BJ (cell line): ENCODE results near the gene KIAA0825. TPM values are rescaled to one million over a fixed set of nuclear protein-coding genes. Genes with fewer than 3 reads are reported as not detected.
"Not testable (repeated sequence)": the region's sequence is repeated elsewhere in the genome, so short reads cannot be mapped to it uniquely, and the experiment has no call there.

Experiments used
- CTCF ChIA-PET: fragments of 350-600 bp; formaldehyde crosslinking; extraction: SDS; loops from one replicate; lab custom pipeline; 2021; ENCODE audit warnings: antibody characterized with exemption, inconsistent platforms; lab: Yijun Ruan, JAX
- POLR2A ChIA-PET: fragments of 300-600 bp; sonication (Branson Sonifier 250); formaldehyde crosslinking; extraction: SDS; loops from one replicate; lab custom pipeline; 2021; ENCODE audit warnings: antibody characterized with exemption; lab: Charles Lee
- DNase-seq: peaks from one replicate; pipeline ENCODE4 v3.0.0-alpha.2; 2011; ENCODE audit warnings: low read depth
- H3K27me3 ChIP-seq: 2 replicates; pipeline ENCODE4 v1.6.0; 2011; ENCODE audit warnings: low read length; ENCODE audit not compliant: control insufficient read depth, insufficient read depth
- H3K36me3 ChIP-seq: 2 replicates; pipeline ENCODE4 v1.5.1; 2011; ENCODE audit warnings: low read length; ENCODE audit not compliant: control insufficient read depth, insufficient read depth
- H3K4me3 ChIP-seq: 2 replicates; pipeline ENCODE4 v1.5.1; 2011; ENCODE audit warnings: low read depth, mild to moderate bottlenecking, control low read depth, low read length
- CTCF ChIP-seq: IDR thresholded peaks from 2 replicates; pipeline ENCODE4 v1.5.1; 2011; ENCODE audit warnings: low read depth, mild to moderate bottlenecking, control low read depth, inconsistent platforms, low read length, moderate library complexity; ENCODE audit not compliant: insufficient read depth
- polyA plus RNA-seq: library from polyadenylated mRNA; depleted of rRNA; stranded (reverse); fragments of >200 nt; gene quantifications from 2 replicates; pipeline ENCODE4 v1.2.3, GENCODE V29; 2011

The KIAA0825 gene
- polyA plus RNA-seq, 1 experiment: 0.69 TPM

- Histone ChIP-seq H3K36me3 (no peaks in the 10 kb centered on the region), H3K4me3 (no peak overlapping the region), H3K27me3 (no peaks in the 10 kb centered on the region)
- POLR2A ChIA-PET: no interaction called here
- no peak for TF ChIP-seq CTCF
- CTCF ChIA-PET: no interaction called here
- DNase-seq: no peak
These were observed 40.7 kb downstream of the KIAA0825 start for GRCh38 chr5:94577466-94578245.

- Histone ChIP-seq H3K36me3 (no peaks in the 10 kb centered on the region), H3K4me3 (no peak overlapping the region), H3K27me3 (no peaks in the 10 kb centered on the region)
- no peak for TF ChIP-seq CTCF
- ChIA-PET CTCF (no interaction called here), POLR2A (interaction anchor here (0.5 kb wide), 1 partner anchor 20 kb away, joined by 3 read pairs; no protein-coding TSS in a partner anchor)
- DNase-seq: no peak
These were observed 43.2 kb downstream of the KIAA0825 start for GRCh38 chr5:94575196-94575595.

GRCh38 chr5:94573349-94573748 is 45.1 kb downstream of the KIAA0825 start:
- CTCF ChIA-PET, H3K4me3 ChIP-seq, DNase-seq, H3K36me3 ChIP-seq, H3K27me3 ChIP-seq, POLR2A ChIA-PET: not testable (repeated sequence)

- no peak for TF ChIP-seq CTCF
- POLR2A ChIA-PET: no interaction called here
- Histone ChIP-seq H3K4me3 (no peak overlapping the region), H3K36me3 (no peaks in the 10 kb centered on the region), H3K27me3 (no peaks in the 10 kb centered on the region)
- DNase-seq: no peak
- CTCF ChIA-PET: no interaction called here
These were observed 47.0 kb downstream of the KIAA0825 start for GRCh38 chr5:94571415-94571814.

- ChIA-PET CTCF (no interaction called here), POLR2A (no interaction called here)
- no peaks in the 10 kb centered on the region for H3K36me3 ChIP-seq
- H3K27me3 ChIP-seq: no peaks in the 10 kb centered on the region
- no peak overlapping the region for H3K4me3 ChIP-seq
- no peak for TF ChIP-seq CTCF
- DNase-seq: no peak
These were observed 53.6 kb downstream of the KIAA0825 start for GRCh38 chr5:94564812-94565211.
